ENCODE results near the gene HIPK1. TPM values are rescaled to one million over a fixed set of nuclear protein-coding genes. Genes with fewer than 3 reads are reported as not detected.
A peak's percentile ranks its signal among the peaks of the same experiment; 100 is the strongest.

HIPK1 gene
- total and polyA plus RNA-seq, 5 donors = 14.4 to 98.7 (median 62.1) TPM

GRCh38 chr1:113913887-113914664, 15.0 kb upstream of the HIPK1 start:
- no peaks in the 10 kb centered on the region for H3K27me3 ChIP-seq (ENCODE audit: control insufficient read depth, insufficient read depth)
- intact Hi-C loops (cut with DNase I) = no loop called here
- 59% methylated on average over 5 of the region's 5 CpGs for WGBS
- no peaks in the 10 kb centered on the region for H3K9me3 ChIP-seq (ENCODE audit: control insufficient read depth, low read length)
- H3K27ac ChIP-seq (ENCODE audit: low read length) = no peak overlapping the region
- no peak for DNase-seq
- peaks cover 6% of the 10 kb centered on the region for H3K4me1 ChIP-seq (ENCODE audit: control insufficient read depth, insufficient read depth, low read length)
- no peak for ATAC-seq
- H3K4me3 ChIP-seq (ENCODE audit: low read length) = no peak overlapping the region

- Histone ChIP-seq H3K27ac (ENCODE audit: low read length) (no peak overlapping the region), H3K9me3 (ENCODE audit: control insufficient read depth, low read length) (no peaks in the 10 kb centered on the region), H3K4me1 (ENCODE audit: control insufficient read depth, insufficient read depth, low read length) (peaks cover 6% of the 10 kb centered on the region), H3K4me3 (ENCODE audit: low read length) (no peak overlapping the region), H3K27me3 (ENCODE audit: control insufficient read depth, insufficient read depth) (no peaks in the 10 kb centered on the region)
- WGBS = 99% methylated on average over 5 of the region's 5 CpGs
- no peak for ATAC-seq
- intact Hi-C loops (cut with DNase I) = no loop called here
- no peak for DNase-seq
Observed at GRCh38 chr1:113916974-113917373, 12.2 kb upstream of the HIPK1 start.

- intact Hi-C loops (cut with DNase I) = no loop called here
- no peak for ATAC-seq
- no peak overlapping the region for H3K4me3 ChIP-seq (ENCODE audit: low read length)
- DNase-seq = no peak
- no peaks in the 10 kb centered on the region for H3K27me3 ChIP-seq (ENCODE audit: control insufficient read depth, insufficient read depth)
- no peaks in the 10 kb centered on the region for H3K9me3 ChIP-seq (ENCODE audit: control insufficient read depth, low read length)
- WGBS = 81% methylated on average over 2 of the region's 2 CpGs
- no peak overlapping the region for H3K27ac ChIP-seq (ENCODE audit: low read length)
- peaks cover 6% of the 10 kb centered on the region for H3K4me1 ChIP-seq (ENCODE audit: control insufficient read depth, insufficient read depth, low read length)
Observed at GRCh38 chr1:113917400-113918082, 11.6 kb upstream of the HIPK1 start.

- DNase-seq (no peak), ATAC-seq (no peak)
- intact Hi-C loops (cut with DNase I) = no loop called here
- no peak overlapping the region for H3K27ac ChIP-seq (ENCODE audit: low read length)
- H3K9me3 ChIP-seq (ENCODE audit: control insufficient read depth, low read length) = no peaks in the 10 kb centered on the region
- H3K4me1 ChIP-seq (ENCODE audit: control insufficient read depth, insufficient read depth, low read length) = no peaks in the 10 kb centered on the region
- H3K4me3 ChIP-seq (ENCODE audit: low read length) = no peak overlapping the region
- no peaks in the 10 kb centered on the region for H3K27me3 ChIP-seq (ENCODE audit: control insufficient read depth, insufficient read depth)
Observed at GRCh38 chr1:113918243-113918642, 10.9 kb upstream of the HIPK1 start.

GRCh38 chr1:113922957-113923356, 6.2 kb upstream of the HIPK1 start:
- no peaks in the 10 kb centered on the region for H3K4me1 ChIP-seq (ENCODE audit: control insufficient read depth, insufficient read depth, low read length)
- H3K27ac ChIP-seq (ENCODE audit: low read length) = no peak overlapping the region
- intact Hi-C loops (cut with DNase I) = no loop called here
- WGBS = 71% methylated on average over 4 of the region's 4 CpGs
- no peaks in the 10 kb centered on the region for H3K27me3 ChIP-seq (ENCODE audit: control insufficient read depth, insufficient read depth)
- DNase-seq (no peak), ATAC-seq (no peak)
- H3K4me3 ChIP-seq (ENCODE audit: low read length) = no peak overlapping the region
- H3K9me3 ChIP-seq (ENCODE audit: control insufficient read depth, low read length) = no peaks in the 10 kb centered on the region

- H3K4me1 ChIP-seq (ENCODE audit: control insufficient read depth, insufficient read depth, low read length) = no peaks in the 10 kb centered on the region
- ATAC-seq (no peak), DNase-seq (no peak)
- no peaks in the 10 kb centered on the region for H3K9me3 ChIP-seq (ENCODE audit: control insufficient read depth, low read length)
- intact Hi-C loops (cut with DNase I) = no loop called here
- no peak overlapping the region for H3K4me3 ChIP-seq (ENCODE audit: low read length)
- WGBS = 91% methylated on average over 2 of the region's 2 CpGs
- no peaks in the 10 kb centered on the region for H3K27me3 ChIP-seq (ENCODE audit: control insufficient read depth, insufficient read depth)
- H3K27ac ChIP-seq (ENCODE audit: low read length) = no peak overlapping the region
Observed at GRCh38 chr1:113924473-113924872, 4.7 kb upstream of the HIPK1 start.

- no peak for DNase-seq
- intact Hi-C loops (cut with DNase I) = loop anchor here in 1 of 4 donors (2.0 kb wide), 1 partner anchor 24 kb away; the partner anchor contains the start of genes AP4B1 and DCLRE1B
- 16% methylated on average over 6 of the region's 6 CpGs for WGBS
- ATAC-seq = no peak
- peak overlapping the region; percentile 96 for H3K27ac ChIP-seq (ENCODE audit: low read length)
- H3K9me3 ChIP-seq (ENCODE audit: control insufficient read depth, low read length) = no peaks in the 10 kb centered on the region
- H3K4me3 ChIP-seq (ENCODE audit: low read length) = peak overlapping the region; percentile 76
- no peaks in the 10 kb centered on the region for H3K27me3 ChIP-seq (ENCODE audit: control insufficient read depth, insufficient read depth)
- peaks cover 3% of the 10 kb centered on the region for H3K4me1 ChIP-seq (ENCODE audit: control insufficient read depth, insufficient read depth, low read length)
Observed at GRCh38 chr1:113928187-113928930, 765 bp upstream of the HIPK1 start.

- H3K4me1 ChIP-seq (ENCODE audit: control insufficient read depth, insufficient read depth, low read length) = peaks cover 3% of the 10 kb centered on the region
Observed at GRCh38 chr1:113929750-113930498, 800 bp downstream of the HIPK1 start.

GRCh38 chr1:113930499-113931161, 1.5 kb downstream of the HIPK1 start:
- Histone ChIP-seq H3K9me3 (ENCODE audit: control insufficient read depth, low read length) (no peaks in the 10 kb centered on the region), H3K27me3 (ENCODE audit: control insufficient read depth, insufficient read depth) (no peaks in the 10 kb centered on the region), H3K4me1 (ENCODE audit: control insufficient read depth, insufficient read depth, low read length) (peaks cover 3% of the 10 kb centered on the region), H3K27ac (ENCODE audit: low read length) (peak overlapping the region; percentile 77), H3K4me3 (ENCODE audit: low read length) (peak overlapping the region; percentile 76)
- intact Hi-C loops (cut with DNase I) = loop anchor here in 1 of 4 donors (2.0 kb wide), 1 partner anchor 26 kb away; the partner anchor contains the start of genes AP4B1 and DCLRE1B
- peak; percentile 4 to 30 for ATAC-seq
- 2% methylated on average over 8 of the region's 8 CpGs for WGBS
- peak in 1 of 3 donors; percentile 48 for DNase-seq

More at GRCh38 chr1:113929750-113930498, 800 bp downstream of the HIPK1 start:
- peak; percentile 53 to 81 (median 76) for DNase-seq
- no peaks in the 10 kb centered on the region for H3K9me3 ChIP-seq (ENCODE audit: control insufficient read depth, low read length)
- WGBS = under 1% methylated on average over 64 of the region's 64 CpGs
- no peaks in the 10 kb centered on the region for H3K27me3 ChIP-seq (ENCODE audit: control insufficient read depth, insufficient read depth)
- peak overlapping the region; percentile 76 for H3K4me3 ChIP-seq (ENCODE audit: low read length)
- intact Hi-C loops (cut with DNase I) = loop anchor here in 2 of 4 donors (2.0 kb wide), 1 partner anchor 25 kb away; the partner anchor contains the start of genes AP4B1 (in 2 of the 2) and DCLRE1B (in 2 of the 2)
- H3K27ac ChIP-seq (ENCODE audit: low read length) = peak overlapping the region; percentile 77
- ATAC-seq = peak; percentile 47 to 57

- no peak overlapping the region for H3K27ac ChIP-seq (ENCODE audit: low read length)
- intact Hi-C loops (cut with DNase I) = loop anchor here in 1 of 4 donors (2.0 kb wide), 1 partner anchor 27 kb away; the partner anchor contains the start of genes AP4B1 and DCLRE1B
- no peak for DNase-seq
Observed at GRCh38 chr1:113931451-113931851, 2.3 kb downstream of the HIPK1 start.

More at GRCh38 chr1:113931451-113931851, 2.3 kb downstream of the HIPK1 start:
- ATAC-seq = no peak
- Histone ChIP-seq H3K9me3 (ENCODE audit: control insufficient read depth, low read length) (no peaks in the 10 kb centered on the region), H3K4me3 (ENCODE audit: low read length) (peak overlapping the region; percentile 30), H3K27me3 (ENCODE audit: control insufficient read depth, insufficient read depth) (no peaks in the 10 kb centered on the region), H3K4me1 (ENCODE audit: control insufficient read depth, insufficient read depth, low read length) (peaks cover 3% of the 10 kb centered on the region)
- WGBS = 15% methylated on average over 3 of the region's 3 CpGs
